ENCODE data around the gene SCML1.

Gene SCML1, protein sequence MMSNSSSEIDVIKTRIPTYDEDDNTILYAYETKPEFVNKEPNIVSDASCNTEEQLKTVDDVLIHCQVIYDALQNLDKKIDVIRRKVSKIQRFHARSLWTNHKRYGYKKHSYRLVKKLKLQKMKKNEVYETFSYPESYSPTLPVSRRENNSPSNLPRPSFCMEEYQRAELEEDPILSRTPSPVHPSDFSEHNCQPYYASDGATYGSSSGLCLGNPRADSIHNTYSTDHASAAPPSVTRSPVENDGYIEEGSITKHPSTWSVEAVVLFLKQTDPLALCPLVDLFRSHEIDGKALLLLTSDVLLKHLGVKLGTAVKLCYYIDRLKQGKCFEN

DNA sequence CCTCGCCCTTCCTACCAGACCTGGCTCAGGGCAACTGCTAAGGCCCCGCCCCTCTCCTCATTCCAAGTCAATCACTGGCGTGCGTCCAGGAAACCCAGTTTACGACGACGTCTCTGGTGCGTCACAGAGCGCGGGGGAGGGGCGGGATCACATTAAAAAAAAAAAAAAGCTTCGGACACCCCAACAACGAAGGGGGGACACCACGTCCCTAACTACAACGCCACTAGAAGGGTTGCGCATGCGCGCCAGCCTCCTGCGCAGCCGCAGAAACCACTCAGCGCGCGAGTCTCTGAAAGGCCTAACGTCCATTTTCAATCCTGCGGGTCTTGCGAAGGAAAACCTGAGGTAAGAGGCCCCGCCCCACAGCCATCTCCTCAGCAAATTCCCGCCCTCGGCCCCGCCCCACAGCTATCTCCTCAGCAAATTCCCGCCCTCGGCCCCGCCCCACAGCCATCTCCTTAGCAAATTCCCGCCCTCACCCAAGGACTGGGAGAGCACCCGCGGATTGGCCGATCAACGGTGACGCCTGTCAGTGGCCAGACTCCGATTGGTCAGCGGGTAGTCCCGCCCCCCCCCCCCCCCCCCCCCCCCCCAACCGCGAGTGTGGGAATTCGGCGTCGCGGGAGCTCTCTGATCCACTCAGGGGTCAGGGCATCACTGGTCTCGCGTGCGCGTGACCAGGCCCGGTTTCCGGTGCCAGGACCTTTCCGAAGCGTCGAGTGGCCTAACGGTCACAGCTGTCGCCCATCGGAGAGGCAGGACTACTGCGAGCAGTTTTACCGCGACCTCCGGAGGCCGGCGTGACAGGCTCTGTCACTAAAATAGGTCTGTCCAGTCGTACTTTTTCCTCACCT is at the start of gene SCML1:
SCML1 (plus strand) TSS at position 638 of the 854 bp plus-strand sequence. CDS start 6,694 bp downstream, outside the sequence.
- TF ChIP-seq, protein P1, sequence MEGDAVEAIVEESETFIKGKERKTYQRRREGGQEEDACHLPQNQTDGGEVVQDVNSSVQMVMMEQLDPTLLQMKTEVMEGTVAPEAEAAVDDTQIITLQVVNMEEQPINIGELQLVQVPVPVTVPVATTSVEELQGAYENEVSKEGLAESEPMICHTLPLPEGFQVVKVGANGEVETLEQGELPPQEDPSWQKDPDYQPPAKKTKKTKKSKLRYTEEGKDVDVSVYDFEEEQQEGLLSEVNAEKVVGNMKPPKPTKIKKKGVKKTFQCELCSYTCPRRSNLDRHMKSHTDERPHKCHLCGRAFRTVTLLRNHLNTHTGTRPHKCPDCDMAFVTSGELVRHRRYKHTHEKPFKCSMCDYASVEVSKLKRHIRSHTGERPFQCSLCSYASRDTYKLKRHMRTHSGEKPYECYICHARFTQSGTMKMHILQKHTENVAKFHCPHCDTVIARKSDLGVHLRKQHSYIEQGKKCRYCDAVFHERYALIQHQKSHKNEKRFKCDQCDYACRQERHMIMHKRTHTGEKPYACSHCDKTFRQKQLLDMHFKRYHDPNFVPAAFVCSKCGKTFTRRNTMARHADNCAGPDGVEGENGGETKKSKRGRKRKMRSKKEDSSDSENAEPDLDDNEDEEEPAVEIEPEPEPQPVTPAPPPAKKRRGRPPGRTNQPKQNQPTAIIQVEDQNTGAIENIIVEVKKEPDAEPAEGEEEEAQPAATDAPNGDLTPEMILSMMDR (IDR thresholded peaks at IDR 0.05; ENCODE audit: control insufficient read depth, insufficient read depth, low read depth, low read length, missing control alignments) = no peak
- peak within 1 kb of the TSS; percentile 65 for H3K4me3 ChIP-seq (ENCODE audit: control insufficient read depth, low read depth, low read length)
- peak; percentile 89 for DNase-seq (ENCODE audit: low read depth)

DNA sequence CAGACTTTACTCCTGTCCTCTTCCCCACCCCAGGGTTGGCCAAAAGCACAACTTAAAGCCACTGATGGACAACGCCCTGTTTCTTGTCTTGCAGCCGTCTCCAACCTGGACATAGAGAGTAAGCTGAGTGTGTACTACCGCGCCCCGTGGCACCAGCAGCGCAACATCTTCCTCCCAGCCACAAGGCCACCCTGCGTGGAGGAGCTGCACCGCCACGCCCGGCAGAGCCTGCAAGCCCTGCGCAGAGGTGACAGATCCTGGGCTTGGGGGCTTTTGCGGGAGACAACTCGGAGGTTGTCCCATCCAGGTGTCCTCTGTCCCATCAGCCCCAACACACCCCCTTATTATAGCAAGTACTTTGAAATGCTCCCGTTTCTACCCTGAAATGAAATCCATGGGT is 49.6 kb upstream of the SCML1 start:
- H3K4me3 ChIP-seq (ENCODE audit: control insufficient read depth, low read depth, low read length) = no peak overlapping the region
- DNase-seq (ENCODE audit: low read depth) = no peak
- TF ChIP-seq, protein P1 (IDR thresholded peaks at IDR 0.05; ENCODE audit: control insufficient read depth, insufficient read depth, low read depth, low read length, missing control alignments) = no peak

DNA sequence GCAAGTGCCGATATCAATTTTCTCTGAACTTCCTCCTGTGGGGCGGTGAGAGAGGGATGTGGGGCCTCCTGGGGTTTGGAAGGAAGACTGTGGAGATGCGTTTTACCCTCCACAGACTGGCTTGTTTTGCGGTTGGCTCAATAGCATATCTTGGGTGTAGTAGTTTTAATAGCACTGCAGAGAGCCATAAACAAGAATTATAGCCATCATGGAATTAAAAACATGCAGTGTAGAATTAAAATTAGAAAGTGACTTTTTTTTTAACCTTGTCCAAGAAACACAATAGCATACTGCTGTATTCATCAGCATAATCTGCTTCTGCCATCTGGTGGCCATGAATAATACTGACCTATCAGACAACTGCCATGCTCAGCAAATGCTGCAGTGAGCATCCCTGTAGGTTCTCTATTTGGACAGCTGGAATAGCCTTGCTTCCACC is 47.3 kb upstream of the SCML1 start:
- TF ChIP-seq, protein P1 (IDR thresholded peaks at IDR 0.05; ENCODE audit: control insufficient read depth, insufficient read depth, low read depth, low read length, missing control alignments) = peak; percentile 68
- no peak overlapping the region for H3K4me3 ChIP-seq (ENCODE audit: control insufficient read depth, low read depth, low read length)
- peak; percentile 70 for DNase-seq (ENCODE audit: low read depth)

DNA sequence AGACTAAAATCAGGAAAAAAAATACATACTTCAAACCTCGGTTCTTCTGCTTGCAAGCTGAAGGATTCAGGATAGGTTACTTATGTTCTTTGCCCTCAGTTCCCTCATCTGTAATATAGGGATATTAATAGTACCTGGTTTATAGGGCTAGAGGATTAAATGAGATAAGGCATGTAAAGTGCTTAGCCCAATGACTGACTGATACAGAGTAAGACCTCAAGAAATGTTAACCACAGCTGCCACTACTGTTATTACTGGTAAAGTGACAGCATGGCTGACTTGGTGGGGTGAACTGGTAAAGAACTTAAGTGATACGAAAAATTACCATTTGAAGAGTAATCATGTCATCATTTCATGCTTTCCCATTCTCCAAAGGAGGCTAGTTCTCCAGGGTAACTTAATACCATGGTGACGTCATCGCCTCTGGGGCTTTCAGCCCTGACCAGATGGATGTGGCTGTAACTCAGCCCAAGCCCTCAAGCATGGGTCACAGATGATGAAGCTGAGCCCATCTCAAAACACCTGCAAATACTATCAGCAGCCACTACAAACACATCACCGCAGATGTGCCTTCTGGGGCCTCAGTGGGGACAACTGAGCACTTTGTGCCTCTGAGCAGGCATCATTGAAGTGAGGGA is 44.5 kb upstream of the SCML1 start:
- no peak for DNase-seq (ENCODE audit: low read depth)
- TF ChIP-seq, protein P1 (IDR thresholded peaks at IDR 0.05; ENCODE audit: control insufficient read depth, insufficient read depth, low read depth, low read length, missing control alignments) = no peak

DNA sequence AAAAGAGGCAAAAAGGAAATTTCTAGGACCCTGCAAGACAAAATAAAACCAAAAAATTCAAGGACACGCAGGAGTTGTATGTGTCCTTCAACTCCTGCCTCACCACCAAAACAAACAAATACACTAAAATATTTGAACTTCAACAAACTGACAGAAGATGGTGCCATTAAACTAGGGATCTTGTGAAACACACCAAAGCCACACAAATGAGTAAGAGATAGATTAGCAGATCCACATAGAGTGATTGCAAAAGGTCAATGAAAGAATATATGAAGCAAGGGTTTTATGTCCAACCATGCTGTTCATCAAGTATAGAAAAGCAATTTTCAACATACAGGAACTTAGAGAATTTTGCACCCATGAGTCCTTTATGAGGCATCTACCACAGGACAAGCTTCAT is 40.1 kb upstream of the SCML1 start:
- DNase-seq (ENCODE audit: low read depth) = no peak
- H3K4me3 ChIP-seq (ENCODE audit: control insufficient read depth, low read depth, low read length) = no peak overlapping the region
- TF ChIP-seq, protein P1 (IDR thresholded peaks at IDR 0.05; ENCODE audit: control insufficient read depth, insufficient read depth, low read depth, low read length, missing control alignments) = peak; percentile 10

More for the DNA sequence above, 44.5 kb upstream of the SCML1 start:
- H3K4me3 ChIP-seq (ENCODE audit: control insufficient read depth, low read depth, low read length) = no peak overlapping the region

DNA sequence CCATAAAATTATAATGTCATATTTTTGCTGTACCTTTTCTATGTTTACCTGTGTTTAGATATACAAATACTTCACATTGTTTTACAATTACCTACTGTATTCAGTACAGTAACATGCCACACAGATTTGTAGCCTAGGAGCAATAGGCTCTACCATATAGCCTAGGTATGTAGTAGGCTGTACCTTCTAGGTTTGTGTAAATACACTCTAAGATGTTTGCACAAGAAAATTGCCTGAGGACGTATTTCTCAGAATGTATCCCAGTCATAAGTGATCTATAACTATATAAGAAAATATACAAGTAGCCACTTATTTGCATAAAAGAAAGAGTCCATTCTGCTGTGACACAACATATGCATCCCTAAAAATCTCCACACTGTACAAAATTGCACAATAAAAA is 36.3 kb upstream of the SCML1 start:
- TF ChIP-seq, protein P1 (IDR thresholded peaks at IDR 0.05; ENCODE audit: control insufficient read depth, insufficient read depth, low read depth, low read length, missing control alignments) = no peak
- H3K4me3 ChIP-seq (ENCODE audit: control insufficient read depth, low read depth, low read length) = no peak overlapping the region
- no peak for DNase-seq (ENCODE audit: low read depth)

Measured in AG09309 (cell line).